Cardiac septum (tissue), 1 donor: ENCODE measurements around the gene PRSS38. TPM values are rescaled to one million over a fixed set of nuclear protein-coding genes. Genes with fewer than 3 reads are reported as not detected.

Experiments
- DNase-seq: peaks from one replicate; pipeline ENCODE4 v3.0.0-alpha.2; 2020; ENCODE audit warnings: low spot score
- intact Hi-C: fragments of 100-400 bp; cut with DNase I; formaldehyde crosslinking; loops from one replicate; pipeline ENCODE4 v1.14.0; 2022
- total RNA-seq: library from RNA; stranded (reverse); fragmentation: NEBNext Ultra II Directional; extraction: Animal tissue kit (Norgen Biotek cat#: 25700); gene quantifications from one replicate; pipeline ENCODE4 v1.2.1, GENCODE V29; 2021
- donor health status: DM: no; HTN: no; CAD: no.

The PRSS38 gene
- total RNA-seq, 1 donor from 2014 or later: not detected

DNA sequence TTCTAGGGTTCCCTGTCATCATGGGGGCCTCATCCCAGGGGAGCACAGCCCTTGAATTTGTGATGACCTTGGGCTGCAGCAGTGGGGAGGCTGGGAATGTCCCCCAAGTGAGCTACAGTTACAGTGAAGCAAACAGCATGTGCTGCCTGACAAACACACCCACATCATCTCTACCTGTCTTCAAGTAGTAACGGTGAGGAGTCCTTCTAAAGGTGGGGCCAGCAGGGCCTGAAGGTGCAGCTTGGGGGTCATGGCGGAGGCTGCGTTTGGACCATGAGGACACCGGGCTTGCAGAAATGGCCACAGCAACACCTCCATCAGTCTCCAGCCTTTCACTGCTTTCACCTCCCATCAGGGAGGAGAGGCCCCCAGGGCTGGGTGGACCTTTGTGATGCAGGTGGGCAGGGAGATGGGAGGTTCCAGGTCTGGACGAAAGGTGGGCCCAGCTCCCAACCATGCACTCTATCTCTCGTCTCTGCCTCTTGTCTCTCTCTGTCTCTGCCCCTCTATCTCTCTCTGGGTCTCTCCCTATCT is 76.5 kb downstream of the PRSS38 start:
- DNase-seq: peak; percentile 54
- intact Hi-C loops: no loop called here

GRCh38 chr1:227892489-227893299 is 77.2 kb downstream of the PRSS38 start:
- intact Hi-C loops: no loop called here
- peak; percentile 74 for DNase-seq

DNA sequence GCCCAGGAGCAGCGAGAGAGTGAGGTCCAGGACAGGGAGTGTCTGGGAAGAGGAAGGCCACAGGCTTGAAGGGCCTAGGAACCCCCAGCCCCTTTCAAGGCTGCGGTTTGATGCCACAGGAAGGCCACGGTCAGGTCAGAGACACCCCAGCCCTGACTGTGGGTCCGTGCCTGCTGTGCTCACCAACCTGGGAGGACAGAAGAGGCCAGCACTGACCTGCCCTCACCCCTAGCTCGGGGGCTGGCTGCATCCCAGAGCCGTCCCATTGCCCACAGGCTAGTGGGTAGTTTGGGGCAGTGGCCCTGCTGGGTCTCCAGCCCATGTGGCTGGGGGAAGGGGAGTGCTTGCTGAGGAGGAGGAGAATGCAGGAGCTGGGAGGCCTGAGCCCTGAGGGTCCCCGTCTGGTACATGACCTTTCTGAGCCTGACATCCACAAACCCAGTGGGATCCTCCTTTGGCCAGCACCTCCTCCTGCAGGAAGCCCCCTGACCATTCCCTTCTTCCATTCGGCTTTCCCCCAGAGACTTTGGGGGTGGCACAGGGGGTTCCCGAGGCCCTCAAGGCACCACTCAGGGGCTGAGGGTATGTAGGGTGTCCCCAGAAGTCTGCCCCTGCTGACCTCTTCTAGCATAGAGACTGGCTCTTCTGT is 77.9 kb downstream of the PRSS38 start:
- peak; percentile 57 for DNase-seq
- intact Hi-C loops: no loop called here

- DNase-seq: peak; percentile 46
- intact Hi-C loops: no loop called here
These were observed 78.7 kb downstream of the PRSS38 start for GRCh38 chr1:227893949-227894721.

DNA sequence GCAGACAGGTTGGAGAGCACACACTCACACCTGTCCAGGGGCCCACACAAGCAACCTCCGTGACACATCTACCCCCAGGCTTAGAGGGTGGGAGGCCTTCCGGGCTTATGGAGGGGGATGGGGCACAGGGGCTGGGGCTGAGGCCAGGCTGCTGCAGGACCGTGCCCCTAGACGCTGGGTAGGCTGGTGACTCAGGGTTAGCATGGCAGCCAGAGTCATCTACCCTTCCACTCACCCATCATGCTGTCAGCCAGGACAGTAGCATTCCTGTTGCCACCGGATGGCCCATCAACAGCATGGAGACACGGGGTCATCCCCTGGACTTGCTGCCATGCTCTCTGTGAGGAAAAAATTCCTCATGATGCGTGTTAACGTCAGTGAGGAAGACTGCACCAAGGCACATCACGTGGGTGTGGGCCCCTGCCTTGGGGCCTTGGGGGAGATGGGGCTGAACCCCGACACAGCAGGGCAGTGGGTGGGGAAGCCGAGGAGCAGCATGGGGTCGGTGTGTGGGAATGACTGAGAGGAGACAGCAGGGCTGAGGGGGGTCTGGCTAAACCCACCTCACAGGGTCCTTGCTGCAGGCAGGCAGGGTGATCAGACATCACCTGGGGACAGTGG is 79.5 kb downstream of the PRSS38 start:
- DNase-seq: peak; percentile 70
- intact Hi-C loops: no loop called here

Other genes with a start within 250 kb of the PRSS38 start
- 10.7 TPM for gene JMJD4, start 80.4 kb upstream of the PRSS38 start, total RNA-seq
- gene SNAP47, start 80.2 kb upstream of the PRSS38 start, total RNA-seq: 44.0 TPM
- 6.5 TPM for gene WNT9A, start 132.3 kb downstream of the PRSS38 start, total RNA-seq
- not detected for gene WNT3A, start 191.3 kb downstream of the PRSS38 start, total RNA-seq